Measurements from ENCODE around the gene CIPC. TPM values are rescaled to one million over a fixed set of nuclear protein-coding genes. Genes with fewer than 3 reads are reported as not detected.

Gene CIPC
- total RNA-seq, 4 donors from 2014 or later, result 37.1 to 63.0 (median 46.5) TPM

DNA sequence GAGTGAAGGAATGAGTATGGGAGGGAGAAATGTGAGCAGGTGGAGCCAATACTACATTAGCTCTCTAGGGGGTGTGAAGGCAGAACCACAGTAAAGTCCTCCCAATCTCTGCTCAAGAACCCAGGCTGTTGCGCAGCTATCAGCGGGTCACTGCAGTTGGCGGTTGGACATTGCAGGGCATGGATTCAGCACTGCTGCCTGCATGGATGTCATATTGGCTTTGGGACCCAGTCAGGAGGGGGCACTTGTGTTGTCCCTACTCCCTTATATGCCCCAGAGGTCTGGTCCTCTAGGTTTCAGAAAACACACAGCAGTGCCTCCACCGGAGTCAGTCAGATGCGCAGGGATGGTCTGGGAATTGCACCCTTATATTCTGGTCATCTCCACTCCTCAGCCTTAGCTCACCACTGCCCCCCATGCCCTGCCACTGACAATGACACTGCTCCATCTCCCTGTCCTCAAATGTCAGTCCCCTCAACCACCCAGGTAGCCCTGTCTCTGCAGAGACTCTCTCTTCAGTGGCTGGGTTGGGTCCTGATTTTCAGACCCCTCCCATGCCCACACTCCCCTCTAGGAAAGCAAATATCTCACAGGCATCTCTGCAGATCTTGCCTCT is 33.9 kb downstream of the CIPC start:
- Histone ChIP-seq H3K9me3 (no peaks in the 10 kb centered on the region), H3K4me3 (no peak overlapping the region), H3K36me3 (no peaks in the 10 kb centered on the region), H3K27me3 (peaks cover 0 to 84% (median 11%) of the 10 kb centered on the region in 4 donors), H3K4me1 (no peaks in the 10 kb centered on the region), H3K27ac (replicated peaks in 1 of 4) (no peak overlapping the region)
- intact Hi-C loops (cut with DNase I), result no loop called here
- DNase-seq (ENCODE audit: extremely low spot score), result no peak
- WGBS, result 70% methylated on average over 5 of the region's 5 CpGs
- TF ChIP-seq POLR2A (IDR thresholded peaks at IDR 0.05; ENCODE audit: low read depth) (no peak), POLR2AphosphoS5 (IDR thresholded peaks at IDR 0.05) (no peak), EP300 (IDR thresholded peaks at IDR 0.05) (no peak)
- TF ChIP-seq, protein P1, sequence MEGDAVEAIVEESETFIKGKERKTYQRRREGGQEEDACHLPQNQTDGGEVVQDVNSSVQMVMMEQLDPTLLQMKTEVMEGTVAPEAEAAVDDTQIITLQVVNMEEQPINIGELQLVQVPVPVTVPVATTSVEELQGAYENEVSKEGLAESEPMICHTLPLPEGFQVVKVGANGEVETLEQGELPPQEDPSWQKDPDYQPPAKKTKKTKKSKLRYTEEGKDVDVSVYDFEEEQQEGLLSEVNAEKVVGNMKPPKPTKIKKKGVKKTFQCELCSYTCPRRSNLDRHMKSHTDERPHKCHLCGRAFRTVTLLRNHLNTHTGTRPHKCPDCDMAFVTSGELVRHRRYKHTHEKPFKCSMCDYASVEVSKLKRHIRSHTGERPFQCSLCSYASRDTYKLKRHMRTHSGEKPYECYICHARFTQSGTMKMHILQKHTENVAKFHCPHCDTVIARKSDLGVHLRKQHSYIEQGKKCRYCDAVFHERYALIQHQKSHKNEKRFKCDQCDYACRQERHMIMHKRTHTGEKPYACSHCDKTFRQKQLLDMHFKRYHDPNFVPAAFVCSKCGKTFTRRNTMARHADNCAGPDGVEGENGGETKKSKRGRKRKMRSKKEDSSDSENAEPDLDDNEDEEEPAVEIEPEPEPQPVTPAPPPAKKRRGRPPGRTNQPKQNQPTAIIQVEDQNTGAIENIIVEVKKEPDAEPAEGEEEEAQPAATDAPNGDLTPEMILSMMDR (IDR thresholded peaks at IDR 0.05), result no peak

DNA sequence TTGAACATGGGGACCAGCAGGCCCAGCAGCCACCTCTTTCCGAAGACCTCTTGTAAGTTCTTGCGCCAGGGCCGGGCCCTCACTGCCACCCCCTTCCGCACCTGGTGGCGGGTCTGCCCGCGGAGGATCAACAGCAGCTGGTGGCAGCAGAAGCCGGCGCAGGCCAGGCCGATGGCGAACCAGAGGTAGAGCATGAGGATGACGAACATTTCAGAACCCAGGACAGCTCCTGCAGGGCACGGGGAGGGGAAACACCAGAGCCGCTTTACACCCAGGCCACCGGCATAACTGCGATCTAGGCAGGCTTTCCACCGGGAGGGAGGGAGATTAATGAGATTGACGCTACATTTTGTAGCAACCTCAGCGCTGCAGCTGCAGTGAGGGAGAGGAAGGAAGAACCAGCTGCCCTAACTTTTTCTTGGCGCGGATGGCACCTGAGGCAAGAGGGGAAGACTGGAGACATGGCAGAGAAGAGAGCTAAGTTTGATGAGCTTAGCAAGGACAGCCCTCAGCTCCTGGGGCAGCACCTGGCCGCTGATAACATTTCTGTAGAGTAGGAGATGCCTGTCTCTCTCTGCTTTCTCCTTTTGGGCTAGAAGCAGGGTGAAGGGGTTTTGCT is 35.8 kb downstream of the CIPC start:
- Histone ChIP-seq H3K9me3 (no peaks in the 10 kb centered on the region), H3K36me3 (no peaks in the 10 kb centered on the region), H3K4me3 (no peak overlapping the region), H3K27me3 (peaks cover 0 to 94% (median 20%) of the 10 kb centered on the region in 4 donors), H3K4me1 (no peaks in the 10 kb centered on the region), H3K27ac (replicated peaks in 1 of 4) (no peak overlapping the region)
- no peak for TF ChIP-seq POLR2AphosphoS5 (IDR thresholded peaks at IDR 0.05)
- TF ChIP-seq EP300 (IDR thresholded peaks at IDR 0.05), result no peak
- TF ChIP-seq, protein P1 (IDR thresholded peaks at IDR 0.05), result no peak
- TF ChIP-seq POLR2A (IDR thresholded peaks at IDR 0.05; ENCODE audit: low read depth), result no peak
- WGBS, result 6% methylated on average over 13 of the region's 22 CpGs
- intact Hi-C loops (cut with DNase I), result no loop called here
- DNase-seq (ENCODE audit: extremely low spot score), result no peak

DNA sequence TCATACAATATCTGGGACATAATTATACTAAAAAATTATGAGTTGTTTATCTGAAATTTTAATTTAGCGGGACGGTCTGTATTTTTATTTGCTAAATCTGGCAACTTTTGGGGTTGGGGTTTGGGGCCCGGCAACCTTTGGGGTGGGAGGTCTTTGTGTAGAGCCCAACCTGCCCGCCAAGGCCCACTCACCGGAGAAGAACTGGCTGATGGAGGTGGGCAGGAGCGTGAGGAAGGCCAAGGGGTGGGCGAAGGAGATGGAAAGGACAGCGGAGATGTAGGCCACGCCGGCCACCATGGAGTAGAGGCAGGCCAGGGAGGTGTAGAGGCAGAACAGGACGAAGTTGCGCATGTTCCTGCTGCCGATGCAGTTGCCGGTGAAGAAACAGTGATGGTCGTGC is 41.0 kb downstream of the CIPC start:
- Histone ChIP-seq H3K27me3 (peaks cover 5 to 100% (median 44%) of the 10 kb centered on the region in 4 donors), H3K4me3 (no peak overlapping the region), H3K27ac (replicated peaks in 1 of 4) (no peak overlapping the region), H3K9me3 (no peaks in the 10 kb centered on the region), H3K36me3 (no peaks in the 10 kb centered on the region), H3K4me1 (peaks cover 17 to 30% (median 29%) of the 10 kb centered on the region in 4 donors)
- DNase-seq (ENCODE audit: extremely low spot score), result no peak
- intact Hi-C loops (cut with DNase I), result no loop called here
- TF ChIP-seq POLR2AphosphoS5 (IDR thresholded peaks at IDR 0.05) (no peak), POLR2A (IDR thresholded peaks at IDR 0.05; ENCODE audit: low read depth) (no peak), EP300 (IDR thresholded peaks at IDR 0.05) (no peak)
- TF ChIP-seq, protein P1 (IDR thresholded peaks at IDR 0.05), result no peak
- whole genome bisulfite sequencing, result 82% methylated on average over 15 of the region's 15 CpGs

DNA sequence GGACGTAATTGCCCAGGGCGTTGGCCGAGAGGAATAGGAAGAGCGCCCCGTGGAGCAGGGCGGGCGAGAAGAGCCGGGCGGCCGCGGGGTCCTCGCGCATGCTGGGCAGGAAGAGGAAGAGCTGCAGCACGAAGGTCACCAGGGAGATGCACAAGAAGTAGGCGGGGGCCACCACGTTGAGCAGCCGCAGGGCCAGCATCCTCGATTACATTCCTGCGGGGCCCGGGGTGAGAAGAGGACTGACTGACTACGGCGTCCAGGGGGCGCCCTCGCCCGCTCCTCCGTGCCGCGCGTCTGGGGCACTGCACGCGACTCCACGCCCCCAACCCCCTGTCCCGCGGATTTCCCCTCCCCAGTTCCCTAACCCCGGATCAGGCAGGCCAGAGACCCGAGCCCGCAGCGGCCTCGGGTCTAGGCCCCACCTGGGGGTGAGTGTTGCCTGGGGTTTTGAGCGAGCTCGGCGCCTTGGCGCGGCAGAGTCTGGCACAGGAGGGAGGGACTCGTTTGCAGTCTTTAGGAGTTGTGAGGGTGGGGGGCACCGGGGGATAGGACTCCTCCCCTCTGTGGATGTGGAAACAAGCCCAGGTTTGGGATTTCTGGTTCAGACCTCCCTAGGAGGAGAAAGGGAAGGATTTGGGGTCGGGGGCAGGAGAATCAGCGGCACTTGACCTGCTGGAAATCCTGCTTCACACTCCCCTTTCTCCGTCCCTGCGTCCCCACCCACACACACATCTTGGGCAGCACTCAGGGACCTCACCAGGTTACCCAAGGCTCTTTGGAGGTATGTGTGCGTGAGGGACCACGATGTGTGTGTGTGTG is 41.7 kb downstream of the CIPC start:
- intact Hi-C loops (cut with DNase I), result no loop called here
- no peaks in the 10 kb centered on the region for H3K36me3 ChIP-seq
- WGBS, result 2% methylated on average over 15 of the region's 52 CpGs

More for the DNA sequence above, 41.7 kb downstream of the CIPC start:
- peaks cover 17 to 30% (median 29%) of the 10 kb centered on the region in 4 donors for H3K4me1 ChIP-seq
- H3K4me3 ChIP-seq, result no peak overlapping the region
- DNase-seq (ENCODE audit: extremely low spot score), result no peak
- peaks cover 5 to 100% (median 40%) of the 10 kb centered on the region in 4 donors for H3K27me3 ChIP-seq
- H3K27ac ChIP-seq (replicated peaks in 1 of 4), result no peak overlapping the region
- no peak for TF ChIP-seq EP300 (IDR thresholded peaks at IDR 0.05)
- no peak for TF ChIP-seq POLR2A (IDR thresholded peaks at IDR 0.05; ENCODE audit: low read depth)
- TF ChIP-seq, protein P1 (IDR thresholded peaks at IDR 0.05), result peak in 2 of 3 experiments; percentile 21 to 32
- H3K9me3 ChIP-seq, result no peaks in the 10 kb centered on the region

All from esophagus muscularis mucosa (tissue), 4 donors.